NCI-H2029 treated with DMSO at 0.1 percent for 48 hours (cell line): ENCODE results near the gene LENG1.
"Not testable (repeated sequence)": the region's sequence is repeated elsewhere in the genome, so short reads cannot be mapped to it uniquely, and the experiment has no call there.

Experiments used
- DNase-seq: peaks from one replicate; lab custom pipeline; 2025; lab: John Stamatoyannopoulos, UW

LENG1 gene

DNA sequence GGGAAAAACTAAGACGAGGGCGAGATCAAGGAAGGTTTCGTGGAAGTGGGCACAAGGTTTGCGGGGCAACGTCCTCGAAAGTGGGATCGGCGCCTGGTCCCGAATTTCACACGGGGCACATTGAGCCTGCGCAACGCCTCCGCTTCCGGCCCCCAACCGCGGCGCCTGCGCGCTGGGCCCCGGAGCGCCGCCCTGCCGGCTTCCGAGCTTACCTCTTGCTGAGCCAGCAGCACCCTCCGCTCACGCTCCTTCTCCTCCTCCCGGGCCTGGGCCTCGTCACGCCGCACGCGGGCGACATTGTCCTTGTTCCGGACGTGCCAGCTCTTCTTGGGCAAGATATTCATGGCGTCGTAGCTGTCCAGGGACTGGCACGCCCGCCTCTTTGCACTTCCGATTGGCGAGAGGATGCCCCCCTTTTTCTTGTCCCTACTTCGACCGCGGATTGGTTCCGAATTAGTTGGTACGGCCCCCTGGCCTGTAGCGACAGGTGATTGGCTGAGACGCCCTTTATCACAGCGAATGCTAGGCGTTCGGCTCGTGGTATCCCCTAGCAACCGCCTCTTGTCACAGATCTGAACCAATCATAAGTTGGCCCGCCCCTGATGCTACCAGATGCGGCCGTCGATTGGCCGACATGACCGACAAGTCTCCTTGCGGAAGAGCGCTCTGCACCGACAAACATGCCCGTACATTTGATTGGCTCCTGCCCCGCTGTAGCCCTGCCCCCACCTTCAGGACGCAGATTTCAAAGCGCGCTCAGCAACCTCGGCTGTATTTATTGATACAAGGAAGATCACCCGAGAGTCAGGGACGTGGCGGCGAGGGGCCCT, at the start of gene LENG1:
LENG1 (minus strand) TSS at position 370 of the 830 bp plus-strand sequence; CDS start at position 344, 26 bp downstream.
- DNase-seq, result peak; percentile 97

DNA sequence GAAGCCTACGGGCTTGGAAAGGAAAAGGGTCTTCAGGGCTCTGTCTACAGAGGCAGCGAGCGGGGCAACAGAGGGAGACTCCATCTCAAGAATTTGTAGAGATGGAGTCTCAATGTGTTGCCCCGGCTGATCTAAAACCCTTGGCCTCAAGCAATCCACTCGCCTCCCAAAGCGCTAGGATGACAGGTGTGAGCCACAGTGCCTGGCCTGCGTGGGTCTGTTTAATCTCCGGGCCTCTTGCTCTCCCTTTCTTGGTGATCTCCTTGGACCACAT, 49.2 kb upstream of the LENG1 start:
- no peak for DNase-seq

- peak; percentile 29 for DNase-seq
Measured at GRCh38 chr19:54207983-54208783, 48.7 kb upstream of the LENG1 start.

DNA sequence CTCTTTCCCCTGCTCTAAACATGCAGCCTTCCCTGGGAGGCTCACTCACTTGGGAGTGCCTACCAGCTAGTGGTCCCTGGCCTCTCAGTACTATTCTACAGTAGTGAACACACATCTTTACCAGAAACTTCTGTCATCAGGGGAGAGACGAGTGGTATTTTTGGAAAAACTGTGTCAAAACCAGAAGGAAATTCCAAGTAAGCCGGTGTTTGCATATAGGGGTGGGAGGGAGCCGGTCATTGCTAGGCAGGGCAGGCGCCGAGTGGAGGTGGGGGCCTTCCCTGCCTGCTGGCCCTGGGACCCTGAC, 48.1 kb upstream of the LENG1 start:
- DNase-seq, result no peak

- DNase-seq, result not testable (repeated sequence)
Measured at GRCh38 chr19:54207193-54207592, 47.7 kb upstream of the LENG1 start.

DNA sequence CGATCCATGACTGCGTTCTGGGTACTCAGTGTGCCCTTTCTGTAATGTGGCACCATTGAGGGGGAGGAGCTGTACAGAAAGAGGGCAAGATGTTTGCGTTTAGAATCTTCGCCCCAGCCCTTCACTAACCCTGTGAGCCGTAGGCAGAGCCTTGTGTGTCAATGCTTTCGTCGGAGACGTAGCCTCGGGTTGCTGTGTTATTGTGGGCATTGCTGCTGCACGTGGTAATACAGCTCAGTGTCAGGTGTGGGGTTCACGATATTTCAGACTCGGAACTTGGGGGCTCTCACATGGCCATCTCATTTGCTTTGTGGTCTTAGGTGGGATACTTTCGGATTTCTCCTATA, 47.3 kb upstream of the LENG1 start:
- no peak for DNase-seq

DNA sequence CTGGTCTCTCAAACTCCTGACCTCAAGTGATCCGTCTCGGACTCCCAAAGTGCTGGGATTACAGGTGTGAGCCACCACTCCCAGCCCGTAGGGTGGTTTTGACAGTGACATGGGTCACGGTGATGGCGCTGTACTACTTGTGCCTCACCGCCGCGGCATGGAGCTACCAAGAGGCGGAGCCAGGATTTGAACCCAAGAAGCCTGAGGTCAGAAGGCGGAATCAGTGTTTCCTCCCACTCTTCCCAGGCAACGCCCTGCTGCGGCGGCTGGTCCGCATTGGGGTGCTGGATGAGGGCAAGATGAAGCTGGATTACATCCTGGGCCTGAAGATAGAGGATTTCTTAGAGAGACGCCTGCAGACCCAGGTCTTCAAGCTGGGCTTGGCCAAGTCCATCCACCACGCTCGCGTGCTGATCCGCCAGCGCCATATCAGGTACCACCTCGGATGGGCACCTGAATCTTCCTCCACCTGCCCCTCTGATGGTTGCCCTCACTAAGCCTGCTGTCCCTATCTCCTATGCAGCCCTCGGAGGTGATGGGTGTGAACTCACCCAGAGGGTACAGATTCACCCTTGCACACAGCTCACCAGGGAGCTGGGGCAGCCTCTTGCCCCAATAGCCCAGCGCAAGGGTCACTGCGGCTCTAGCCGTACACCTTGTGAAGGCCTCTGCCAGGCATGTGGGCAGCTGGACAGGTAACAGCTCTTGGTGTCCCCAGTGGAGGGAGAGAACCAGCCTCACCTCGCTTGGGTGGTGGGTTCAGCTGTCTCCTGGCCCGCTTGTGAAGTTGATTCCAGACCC, 46.7 kb upstream of the LENG1 start:
- DNase-seq, result no peak

GRCh38 chr19:54204767-54205468, 45.4 kb upstream of the LENG1 start:
- no peak for DNase-seq

DNA sequence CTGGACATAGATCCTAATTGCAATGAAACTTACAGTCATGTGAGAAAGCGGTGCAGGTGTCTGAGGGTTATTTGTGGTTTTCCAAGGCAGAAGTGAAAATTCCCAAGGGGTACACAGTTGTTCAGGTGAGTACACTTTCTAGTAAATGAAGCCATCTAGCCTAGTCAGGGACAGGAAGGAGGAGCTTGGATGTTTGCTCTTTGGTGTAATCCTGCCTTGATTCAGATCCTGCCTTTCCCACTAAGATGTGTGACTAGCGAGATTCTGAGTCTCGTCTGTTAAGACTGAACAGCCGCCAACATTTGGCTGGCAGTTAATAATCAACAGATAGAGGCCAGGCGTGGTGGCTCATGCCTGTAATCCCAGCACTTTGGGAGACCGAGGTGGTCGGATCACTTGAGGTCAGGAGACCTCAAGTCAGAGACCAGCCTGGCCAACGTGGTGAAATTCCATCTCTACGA, 43.7 kb upstream of the LENG1 start:
- no peak for DNase-seq

GRCh38 chr19:54201980-54202379, 42.5 kb upstream of the LENG1 start:
- DNase-seq, result no peak

GRCh38 chr19:54201172-54201701, 41.7 kb upstream of the LENG1 start:
- no peak for DNase-seq

GRCh38 chr19:54199401-54199800, 39.9 kb upstream of the LENG1 start:
- no peak for DNase-seq

DNA sequence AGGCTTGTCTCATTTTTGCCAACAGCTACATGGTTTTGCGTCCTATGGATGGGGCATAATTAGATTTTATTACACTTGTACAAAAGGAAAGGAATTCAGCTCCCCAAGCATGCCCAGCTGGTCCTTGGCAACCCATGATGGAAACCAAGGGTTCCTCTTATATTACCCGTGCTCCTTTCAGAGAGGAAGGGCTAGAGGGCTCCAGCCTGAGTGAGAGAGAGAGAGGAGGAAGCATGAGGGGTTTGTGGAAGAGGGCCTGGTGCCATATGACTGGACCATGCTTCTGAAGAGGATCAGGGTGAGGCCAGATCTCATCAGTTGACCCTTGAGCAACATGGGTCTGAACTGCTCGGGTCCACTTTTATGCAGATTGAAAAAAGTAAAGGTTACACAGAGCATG, 37.6 kb upstream of the LENG1 start:
- DNase-seq, result no peak

- DNase-seq, result no peak
Measured at GRCh38 chr19:54196536-54196935, 37.0 kb upstream of the LENG1 start.

- DNase-seq, result not testable (repeated sequence)
Measured at GRCh38 chr19:54194463-54194862, 34.9 kb upstream of the LENG1 start.

DNA sequence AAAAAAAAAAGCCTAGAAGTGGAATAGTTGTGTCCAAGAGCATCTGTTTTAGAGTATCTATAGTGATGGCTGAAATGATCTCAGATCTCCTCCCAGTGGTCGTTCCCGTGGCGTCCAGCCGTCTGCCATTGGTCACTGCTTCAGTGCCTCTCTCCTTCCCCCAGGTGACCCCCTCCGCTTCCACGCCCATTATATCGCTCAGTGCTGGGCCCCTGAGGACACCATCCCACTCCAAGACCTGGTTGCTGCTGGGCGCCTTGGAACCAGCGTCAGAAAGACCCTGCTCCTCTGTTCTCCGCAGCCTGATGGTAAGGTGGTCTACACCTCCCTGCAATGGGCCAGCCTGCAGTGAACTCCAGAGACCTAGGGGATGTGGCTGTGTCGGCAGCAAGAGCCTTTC, 33.5 kb upstream of the LENG1 start:
- DNase-seq, result no peak

DNA sequence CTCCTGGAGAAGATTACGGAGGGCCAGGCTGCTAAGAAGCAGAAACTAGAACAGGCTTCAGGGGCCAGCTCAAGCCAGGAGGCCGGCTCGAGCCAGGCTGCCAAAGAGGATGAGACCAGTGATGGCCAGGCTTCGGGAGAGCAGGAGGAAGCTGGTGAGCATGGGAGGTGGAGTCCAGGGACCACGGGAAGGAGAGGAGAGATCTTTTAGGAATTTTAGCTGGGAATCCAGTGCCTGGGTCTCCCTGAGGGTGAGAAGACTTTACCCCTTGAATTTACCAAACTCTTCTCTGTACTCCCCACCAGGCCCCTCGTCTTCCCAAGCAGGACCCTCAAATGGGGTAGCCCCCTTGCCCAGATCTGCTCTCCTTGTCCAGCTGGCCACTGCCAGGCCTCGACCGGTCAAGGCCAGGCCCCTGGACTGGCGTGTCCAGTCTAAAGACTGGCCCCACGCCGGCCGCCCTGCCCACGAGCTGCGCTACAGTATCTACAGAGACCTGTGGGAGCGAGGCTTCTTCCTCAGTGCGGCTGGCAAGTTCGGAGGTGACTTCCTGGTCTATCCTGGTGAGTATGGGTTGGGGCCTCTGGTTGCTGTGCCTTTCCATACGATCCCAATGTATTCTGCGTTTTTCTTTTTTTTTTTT, 32.4 kb upstream of the LENG1 start:
- DNase-seq, result no peak

DNA sequence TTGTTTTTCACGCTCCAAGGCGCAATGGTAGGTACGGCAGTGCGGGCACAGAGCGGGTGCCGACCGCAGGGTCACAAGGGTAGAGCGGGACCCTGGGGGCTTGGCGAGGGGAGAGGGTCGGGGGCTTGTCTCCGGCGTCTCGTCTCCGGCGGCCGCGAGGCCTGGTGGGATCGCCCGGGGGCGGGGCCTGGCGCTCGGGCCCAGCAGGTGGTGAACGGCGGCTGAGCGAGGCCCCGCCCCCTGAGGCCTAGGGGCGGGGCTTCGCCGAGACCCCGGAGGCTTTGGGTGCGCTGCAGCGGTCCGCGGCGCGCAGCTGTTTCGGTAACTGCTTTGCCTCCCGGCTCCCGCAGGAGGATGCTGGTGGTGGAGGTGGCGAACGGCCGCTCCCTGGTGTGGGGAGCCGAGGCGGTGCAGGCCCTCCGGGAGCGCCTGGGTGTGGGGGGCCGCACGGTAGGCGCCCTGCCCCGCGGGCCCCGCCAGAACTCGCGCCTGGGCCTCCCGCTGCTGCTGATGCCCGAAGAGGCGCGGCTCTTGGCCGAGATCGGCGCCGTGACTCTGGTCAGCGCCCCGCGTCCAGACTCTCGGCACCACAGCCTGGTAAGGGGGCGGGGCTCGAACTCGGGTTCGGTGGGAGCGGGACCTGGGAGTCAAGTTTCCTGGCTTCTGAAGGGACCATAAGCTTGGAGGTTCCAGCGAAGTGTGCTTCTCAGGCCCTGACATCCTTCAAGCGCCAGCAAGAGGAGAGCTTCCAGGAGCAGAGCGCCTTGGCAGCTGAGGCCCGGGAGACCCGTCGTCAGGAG, 31.7 kb upstream of the LENG1 start, which contains the start of gene TSEN34:
TSEN34 (plus strand) TSS at position 298 of the 800 bp plus-strand sequence; CDS start at position 355, 57 bp downstream.
- peak; percentile 62 for DNase-seq

DNA sequence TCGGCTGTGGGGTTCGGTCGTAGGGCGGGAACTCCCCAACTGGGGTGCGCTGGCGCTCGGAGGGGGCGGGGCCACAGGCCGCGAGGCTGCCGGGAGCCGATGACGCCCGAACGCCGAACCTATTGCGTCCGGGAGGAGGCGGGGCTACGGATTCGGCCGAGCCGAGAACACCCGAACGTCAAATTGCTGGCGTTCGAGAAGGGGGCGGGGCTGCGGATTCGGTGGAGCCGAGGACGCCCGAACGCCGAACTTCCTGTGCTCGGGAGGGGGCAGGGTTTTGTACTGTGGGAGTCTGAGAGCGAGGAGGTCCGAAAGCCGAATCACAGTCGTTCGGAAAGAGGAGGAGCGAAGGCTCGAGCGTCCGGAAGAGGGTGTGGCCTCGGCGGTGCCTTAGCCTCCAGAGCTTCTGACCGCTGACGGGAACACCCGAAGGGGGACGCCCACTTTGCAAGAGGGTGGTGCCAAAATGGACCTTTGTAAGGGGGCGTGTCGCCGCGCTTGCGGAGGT, 31.0 kb upstream of the LENG1 start:
- peak; percentile 98 for DNase-seq
